DOHH2 (cell line): ENCODE data around the gene MSRB3.
"Not testable (repeated sequence)": the region's sequence is repeated elsewhere in the genome, so short reads cannot be mapped to it uniquely, and the experiment has no call there.

ENCODE experiments used
- H3F3A ChIP-seq: fragments of 200-600 bp; sonication (generic), shearing (Covaris generic); 2 replicates; pipeline ENCODE4 v1.6.0; 2016; ENCODE audit warnings: antibody characterized with exemption, mild to moderate bottlenecking; ENCODE audit not compliant: control insufficient read depth, insufficient read depth
- H3K27ac ChIP-seq: fragments of 200-600 bp; sonication (generic); 2 replicates; pipeline ENCODE4 v1.5.1; 2014; ENCODE audit warnings: low read depth, mild to moderate bottlenecking, low read length, moderate library complexity
- H3K27me3 ChIP-seq: fragments of 200-600 bp; sonication (generic); 2 replicates; pipeline ENCODE4 v1.6.1; 2014; ENCODE audit warnings: mild to moderate bottlenecking, low read length, mixed read lengths; ENCODE audit not compliant: control insufficient read depth
- H3K36me3 ChIP-seq: fragments of 200-600 bp; sonication (generic); 2 replicates; pipeline ENCODE4 v1.6.1; 2014; ENCODE audit warnings: mild to moderate bottlenecking, low read length, moderate library complexity, mixed read lengths; ENCODE audit not compliant: control insufficient read depth
- H3K4me1 ChIP-seq: fragments of 200-600 bp; sonication (generic); 2 replicates; pipeline ENCODE4 v1.6.1; 2014; ENCODE audit warnings: mild to moderate bottlenecking, low read length, mixed read lengths; ENCODE audit not compliant: control insufficient read depth
- H3K4me2 ChIP-seq: fragments of 200-600 bp; sonication (generic); 2 replicates; pipeline ENCODE4 v1.6.0; 2014; ENCODE audit warnings: mild to moderate bottlenecking, low read length, moderate library complexity
- H3K4me3 ChIP-seq: fragments of 200-600 bp; sonication (generic); 2 replicates; pipeline ENCODE4 v1.5.1; 2014; ENCODE audit warnings: mild to moderate bottlenecking, low read length, mixed read lengths
- H3K79me2 ChIP-seq: fragments of 200-600 bp; sonication (generic); 2 replicates; pipeline ENCODE4 v1.6.1; 2014; ENCODE audit warnings: mild to moderate bottlenecking, low read length, mixed read lengths; ENCODE audit not compliant: control insufficient read depth
- H3K9me2 ChIP-seq: fragments of 200-600 bp; sonication (generic); replicated peaks from 2 replicates; pipeline ENCODE4 v1.6.1; 2014; ENCODE audit warnings: mild to moderate bottlenecking, low read length, mixed read lengths; ENCODE audit not compliant: control insufficient read depth
- H3K9me3 ChIP-seq: fragments of 200-600 bp; sonication (generic); 2 replicates; pipeline ENCODE4 v1.6.1; 2014; ENCODE audit warnings: antibody characterized with exemption, low read length, mixed read lengths; ENCODE audit not compliant: control insufficient read depth, insufficient read depth
- H4K20me1 ChIP-seq: fragments of 200-600 bp; sonication (generic); 2 replicates; pipeline ENCODE4 v1.6.0; 2014; ENCODE audit warnings: low read depth, mild to moderate bottlenecking, antibody characterized with exemption, low read length, moderate library complexity; ENCODE audit not compliant: control insufficient read depth, insufficient read depth
- EZH2phosphoT487 ChIP-seq: fragments of 200-600 bp; sonication (generic); IDR thresholded peaks from 2 replicates; pipeline ENCODE4 v1.6.1; 2017; ENCODE audit warnings: borderline replicate concordance, mild to moderate bottlenecking, antibody characterized with exemption, low read length, moderate library complexity, mixed read lengths
- TF ChIP-seq, protein P1 (sequence below): fragments of 200-600 bp; sonication (generic); IDR thresholded peaks from one replicate; pipeline ENCODE4 v1.5.1; 2014; ENCODE audit warnings: antibody characterized with exemption, mild to moderate bottlenecking, low read depth, low read length; ENCODE audit not compliant: poor library complexity, severe bottlenecking

MSRB3 gene

GRCh38 chr12:65477721-65478120 is 199.2 kb downstream of the MSRB3 start:
- TF ChIP-seq EZH2phosphoT487 = no peak
- TF ChIP-seq, protein P1, sequence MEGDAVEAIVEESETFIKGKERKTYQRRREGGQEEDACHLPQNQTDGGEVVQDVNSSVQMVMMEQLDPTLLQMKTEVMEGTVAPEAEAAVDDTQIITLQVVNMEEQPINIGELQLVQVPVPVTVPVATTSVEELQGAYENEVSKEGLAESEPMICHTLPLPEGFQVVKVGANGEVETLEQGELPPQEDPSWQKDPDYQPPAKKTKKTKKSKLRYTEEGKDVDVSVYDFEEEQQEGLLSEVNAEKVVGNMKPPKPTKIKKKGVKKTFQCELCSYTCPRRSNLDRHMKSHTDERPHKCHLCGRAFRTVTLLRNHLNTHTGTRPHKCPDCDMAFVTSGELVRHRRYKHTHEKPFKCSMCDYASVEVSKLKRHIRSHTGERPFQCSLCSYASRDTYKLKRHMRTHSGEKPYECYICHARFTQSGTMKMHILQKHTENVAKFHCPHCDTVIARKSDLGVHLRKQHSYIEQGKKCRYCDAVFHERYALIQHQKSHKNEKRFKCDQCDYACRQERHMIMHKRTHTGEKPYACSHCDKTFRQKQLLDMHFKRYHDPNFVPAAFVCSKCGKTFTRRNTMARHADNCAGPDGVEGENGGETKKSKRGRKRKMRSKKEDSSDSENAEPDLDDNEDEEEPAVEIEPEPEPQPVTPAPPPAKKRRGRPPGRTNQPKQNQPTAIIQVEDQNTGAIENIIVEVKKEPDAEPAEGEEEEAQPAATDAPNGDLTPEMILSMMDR = no peak

GRCh38 chr12:65483891-65484516 is 205.5 kb downstream of the MSRB3 start:
- H3K4me3 ChIP-seq, H3K4me2 ChIP-seq: not testable (repeated sequence)
- peaks cover 11% of the 10 kb centered on the region; the same call in 1 of the 2 replicates for H3K9me3 ChIP-seq

More at GRCh38 chr12:65477721-65478120, 199.2 kb downstream of the MSRB3 start:
- Histone ChIP-seq H3F3A (no peaks in the 10 kb centered on the region), H3K4me3 (no peak overlapping the region), H3K27me3 (no peaks in the 10 kb centered on the region), H3K9me2 (no peaks in the 10 kb centered on the region), H4K20me1 (no peaks in the 10 kb centered on the region), H3K4me2 (no peak overlapping the region), H3K9me3 (no peaks in the 10 kb centered on the region), H3K4me1 (no peaks in the 10 kb centered on the region), H3K36me3 (no peaks in the 10 kb centered on the region), H3K79me2 (no peaks in the 10 kb centered on the region), H3K27ac (no peak overlapping the region)

GRCh38 chr12:65488197-65488596 is 209.7 kb downstream of the MSRB3 start:
- no peak overlapping the region for H3K4me3 ChIP-seq
- no peaks in the 10 kb centered on the region for H3F3A ChIP-seq
- H3K79me2 ChIP-seq = no peaks in the 10 kb centered on the region
- no peaks in the 10 kb centered on the region for H4K20me1 ChIP-seq
- H3K9me2 ChIP-seq = no peaks in the 10 kb centered on the region
- peaks cover 11% of the 10 kb centered on the region; the same call in 1 of the 2 replicates for H3K9me3 ChIP-seq
- no peaks in the 10 kb centered on the region for H3K4me1 ChIP-seq
- H3K4me2 ChIP-seq = no peak overlapping the region
- no peak overlapping the region for H3K27ac ChIP-seq
- H3K36me3 ChIP-seq = no peaks in the 10 kb centered on the region
- TF ChIP-seq, protein P1 = no peak
- TF ChIP-seq EZH2phosphoT487 = no peak
- no peaks in the 10 kb centered on the region for H3K27me3 ChIP-seq

More at GRCh38 chr12:65483891-65484516, 205.5 kb downstream of the MSRB3 start:
- not testable (repeated sequence) for H3K27me3 ChIP-seq, H3K27ac ChIP-seq, H3F3A ChIP-seq, H3K9me2 ChIP-seq, H3K36me3 ChIP-seq, H3K4me1 ChIP-seq, H4K20me1 ChIP-seq, H3K79me2 ChIP-seq

DNA sequence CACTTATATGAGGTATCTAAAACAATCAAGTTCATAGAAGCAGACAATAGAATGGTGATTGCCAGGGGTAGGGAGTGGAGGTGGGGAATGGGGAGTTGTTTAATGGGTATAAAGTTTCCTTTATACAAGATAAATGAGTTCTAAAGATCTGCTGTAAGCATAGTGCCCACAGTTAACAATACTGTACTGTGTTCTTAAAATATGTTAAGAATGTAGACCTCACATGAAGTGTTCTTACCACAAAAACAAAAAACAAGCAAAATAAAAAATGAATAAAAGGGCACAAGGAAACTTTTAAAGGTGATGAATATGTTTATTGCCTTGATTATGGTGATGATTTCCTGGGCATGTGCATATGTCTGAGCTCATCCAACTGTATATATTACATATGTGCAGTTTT is 211.8 kb downstream of the MSRB3 start:
- no peaks in the 10 kb centered on the region for H3K4me1 ChIP-seq
- H3K9me3 ChIP-seq = no peaks in the 10 kb centered on the region
- H4K20me1 ChIP-seq = no peaks in the 10 kb centered on the region
- H3K36me3 ChIP-seq = no peaks in the 10 kb centered on the region
- H3K9me2 ChIP-seq = no peaks in the 10 kb centered on the region
- H3K79me2 ChIP-seq = no peaks in the 10 kb centered on the region
- no peaks in the 10 kb centered on the region for H3K27me3 ChIP-seq
- H3F3A ChIP-seq = no peaks in the 10 kb centered on the region
- TF ChIP-seq, protein P1 = no peak
- TF ChIP-seq EZH2phosphoT487 = no peak
- no peak overlapping the region for H3K27ac ChIP-seq
- H3K4me3 ChIP-seq = no peak overlapping the region
- no peak overlapping the region for H3K4me2 ChIP-seq
